Epithelial cell of proximal tubule (primary cell): ENCODE data around the gene CDH23. TPM values are rescaled to one million over a fixed set of nuclear protein-coding genes. Genes with fewer than 3 reads are reported as not detected.

Experiments used
- DNase-seq: peaks from one replicate; pipeline ENCODE4 v3.0.0-alpha.2; 2011; ENCODE audit warnings: low read depth
- H3K4me3 ChIP-seq: 2 replicates; pipeline ENCODE4 v1.5.1; 2011; ENCODE audit warnings: low read depth, mild to moderate bottlenecking, low read length
- total RNA-seq: library from RNA; depleted of rRNA; stranded (reverse); fragments of >200 nt; gene quantifications from 2 replicates; pipeline ENCODE4 v1.2.3, GENCODE V29; 2015
- TF ChIP-seq, protein P1 (sequence below): conservative IDR thresholded peaks from 2 replicates; pipeline ENCODE4 v1.5.1; 2012; ENCODE audit warnings: low read depth, mild to moderate bottlenecking, low read length

Gene CDH23
- total RNA-seq, 1 donor from 2014 or later: under 0.01 TPM

DNA sequence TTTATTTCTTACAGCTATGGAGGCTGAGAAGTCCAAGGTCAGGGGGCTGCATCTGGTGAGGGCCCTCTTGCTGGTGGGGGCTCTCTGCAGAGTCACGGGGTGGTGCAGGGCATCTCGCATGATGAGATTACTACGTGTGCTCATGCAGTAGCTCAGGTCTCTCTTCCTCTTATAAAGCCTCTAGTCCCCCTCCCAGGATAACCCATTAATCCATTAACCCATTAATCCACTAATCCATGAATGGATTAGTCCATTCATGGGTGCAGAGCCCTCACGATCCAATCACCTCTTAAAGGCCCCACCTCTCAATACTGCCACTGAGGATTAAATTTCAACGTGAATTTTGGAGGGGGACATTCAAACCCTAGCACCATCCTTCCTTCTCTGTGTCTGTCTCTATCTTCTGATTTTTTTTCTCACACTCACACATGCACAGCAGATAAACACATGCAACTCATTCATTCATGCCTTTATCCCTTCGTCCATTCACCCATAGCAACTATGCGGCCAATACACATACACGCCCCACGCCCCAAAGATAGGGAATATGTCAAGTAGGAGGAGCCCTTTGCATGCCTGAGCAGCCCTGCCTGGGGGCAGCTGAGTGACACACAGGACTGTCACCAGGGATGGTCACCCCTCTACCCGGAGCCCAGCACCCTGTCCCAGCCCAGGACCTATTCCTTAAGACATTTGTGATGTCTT, 236.3 kb downstream of the CDH23 start:
- DNase-seq: no peak
- no peak overlapping the region for H3K4me3 ChIP-seq
- TF ChIP-seq, protein P1, sequence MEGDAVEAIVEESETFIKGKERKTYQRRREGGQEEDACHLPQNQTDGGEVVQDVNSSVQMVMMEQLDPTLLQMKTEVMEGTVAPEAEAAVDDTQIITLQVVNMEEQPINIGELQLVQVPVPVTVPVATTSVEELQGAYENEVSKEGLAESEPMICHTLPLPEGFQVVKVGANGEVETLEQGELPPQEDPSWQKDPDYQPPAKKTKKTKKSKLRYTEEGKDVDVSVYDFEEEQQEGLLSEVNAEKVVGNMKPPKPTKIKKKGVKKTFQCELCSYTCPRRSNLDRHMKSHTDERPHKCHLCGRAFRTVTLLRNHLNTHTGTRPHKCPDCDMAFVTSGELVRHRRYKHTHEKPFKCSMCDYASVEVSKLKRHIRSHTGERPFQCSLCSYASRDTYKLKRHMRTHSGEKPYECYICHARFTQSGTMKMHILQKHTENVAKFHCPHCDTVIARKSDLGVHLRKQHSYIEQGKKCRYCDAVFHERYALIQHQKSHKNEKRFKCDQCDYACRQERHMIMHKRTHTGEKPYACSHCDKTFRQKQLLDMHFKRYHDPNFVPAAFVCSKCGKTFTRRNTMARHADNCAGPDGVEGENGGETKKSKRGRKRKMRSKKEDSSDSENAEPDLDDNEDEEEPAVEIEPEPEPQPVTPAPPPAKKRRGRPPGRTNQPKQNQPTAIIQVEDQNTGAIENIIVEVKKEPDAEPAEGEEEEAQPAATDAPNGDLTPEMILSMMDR: no peak

DNA sequence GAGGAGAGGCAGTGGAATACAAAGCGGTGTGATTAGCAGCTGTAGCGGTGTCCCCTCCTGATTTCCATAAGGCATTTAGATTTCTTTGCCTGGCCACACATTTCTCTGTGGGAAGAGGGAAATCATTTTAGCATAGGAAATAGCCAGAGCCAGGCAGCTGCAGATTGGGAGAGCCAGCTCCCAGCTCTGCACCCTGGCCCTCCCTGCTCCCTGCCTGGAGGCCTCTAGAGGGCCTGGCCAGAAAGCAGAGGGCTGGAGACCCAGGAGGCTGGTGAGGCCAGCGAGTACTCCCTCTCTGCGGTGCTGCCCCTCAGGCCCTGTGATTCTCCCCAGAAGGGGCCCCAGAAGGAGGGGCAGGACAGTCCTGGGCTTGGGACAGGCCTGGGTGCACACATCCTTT, 237.2 kb downstream of the CDH23 start:
- TF ChIP-seq, protein P1: no peak
- H3K4me3 ChIP-seq: no peak overlapping the region
- DNase-seq: no peak

DNA sequence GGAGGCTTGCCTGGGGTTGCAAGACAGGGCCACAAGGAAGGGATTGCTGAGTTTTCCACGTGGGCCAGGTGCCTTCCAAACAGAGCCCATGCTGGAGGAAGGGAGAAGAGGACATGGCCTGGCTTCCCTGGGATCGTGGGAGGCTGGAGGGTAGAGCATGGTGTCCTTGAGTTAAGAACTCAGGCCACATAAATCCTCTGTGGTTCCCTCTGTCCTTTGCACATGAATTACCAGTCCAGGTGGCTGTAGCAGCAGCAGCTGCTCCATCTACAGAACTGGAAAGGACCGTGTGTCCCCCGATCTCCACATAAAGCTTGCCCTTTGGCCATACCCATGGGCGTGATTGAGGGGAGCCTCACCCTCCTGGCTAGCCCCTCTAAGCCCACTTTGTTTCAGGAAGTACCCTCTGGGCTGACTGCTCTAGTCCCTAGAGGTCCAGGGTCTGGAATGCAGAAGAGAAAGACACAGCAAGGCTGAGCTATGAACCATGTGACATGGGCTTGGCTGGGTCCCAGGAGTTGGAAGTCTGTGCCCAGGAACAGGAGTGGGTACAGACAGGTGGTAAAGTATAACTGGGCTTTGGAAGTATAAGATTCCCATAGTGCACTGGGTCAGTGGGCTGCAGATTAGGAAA, 237.9 kb downstream of the CDH23 start:
- TF ChIP-seq, protein P1: no peak
- DNase-seq: no peak

DNA sequence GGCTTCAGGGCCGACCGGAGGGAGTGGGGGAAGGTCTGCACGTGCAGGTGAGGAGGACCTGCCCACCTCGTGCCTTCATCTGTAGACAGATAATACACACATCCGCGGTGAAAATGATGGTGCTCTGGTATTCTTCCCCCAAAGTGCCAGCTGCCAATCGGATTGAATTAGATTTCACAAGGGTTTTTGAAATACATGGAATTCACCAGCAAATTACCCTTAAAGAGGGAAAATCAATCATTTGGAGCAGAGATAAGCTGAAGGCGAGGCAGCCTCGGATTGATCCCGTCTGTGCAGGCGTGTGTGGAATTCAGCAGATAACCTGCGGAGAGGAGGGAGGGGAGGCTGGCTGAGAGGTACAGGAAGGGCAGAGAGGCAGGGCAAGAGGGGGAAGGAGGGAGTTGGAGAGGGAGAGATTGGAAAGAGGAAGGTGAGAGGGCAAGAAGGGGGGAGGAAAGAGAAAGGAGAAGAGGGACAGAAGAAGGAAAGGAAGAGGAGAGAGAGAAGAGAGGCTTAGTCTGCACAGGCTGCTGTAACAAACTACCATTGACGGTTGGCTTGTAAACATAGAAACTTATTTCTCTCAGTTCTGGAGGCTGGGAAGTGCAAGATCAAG, 238.6 kb downstream of the CDH23 start:
- DNase-seq: no peak
- no peak overlapping the region for H3K4me3 ChIP-seq

More for the DNA sequence above, 237.9 kb downstream of the CDH23 start:
- H3K4me3 ChIP-seq: no peak overlapping the region

DNA sequence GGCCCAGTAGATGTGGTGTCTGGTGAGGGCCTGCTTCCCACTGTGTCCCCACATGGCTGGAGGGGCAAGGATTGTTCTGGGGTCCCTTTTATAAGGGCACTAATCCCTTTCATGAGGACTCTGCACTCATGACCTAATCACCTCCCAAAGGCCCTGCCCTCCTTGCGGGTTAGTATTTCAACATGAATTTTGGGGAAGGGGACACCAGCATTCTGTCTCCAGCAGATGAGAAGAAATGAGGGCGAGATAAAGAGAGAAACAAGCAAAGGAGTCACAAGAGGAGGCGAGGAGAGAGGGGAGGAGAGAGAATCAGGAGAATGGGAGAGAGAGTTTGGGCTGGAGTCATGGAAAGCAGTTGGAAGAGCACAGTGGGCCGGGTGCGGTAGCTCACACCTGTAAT, 239.1 kb downstream of the CDH23 start:
- H3K4me3 ChIP-seq: no peak overlapping the region
- TF ChIP-seq, protein P1: no peak
- DNase-seq: no peak

More for the DNA sequence above, 238.6 kb downstream of the CDH23 start:
- TF ChIP-seq, protein P1: no peak

DNA sequence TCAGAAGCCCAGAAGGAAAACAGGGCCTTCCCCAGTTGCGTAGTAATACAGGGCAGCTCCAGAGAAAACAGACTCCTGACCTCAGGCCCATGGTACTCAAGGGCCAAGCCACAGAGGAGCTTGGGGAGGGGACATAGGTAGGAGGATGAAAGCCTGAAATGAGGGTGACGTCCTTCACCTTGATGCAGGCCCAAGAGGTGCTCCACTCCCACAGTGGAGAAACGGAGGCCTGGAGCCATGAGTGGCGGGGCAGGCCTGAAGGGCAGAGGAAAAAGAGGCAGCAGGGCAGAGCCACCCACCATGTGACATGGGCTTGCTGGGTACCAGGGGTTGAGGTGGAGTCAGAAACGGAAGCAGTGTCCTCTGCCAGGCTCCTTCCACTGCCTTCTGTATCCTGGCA, 239.9 kb downstream of the CDH23 start:
- H3K4me3 ChIP-seq: no peak overlapping the region
- TF ChIP-seq, protein P1: no peak

More for the DNA sequence above, 239.9 kb downstream of the CDH23 start:
- DNase-seq: no peak
